HepG2 (cell line): ENCODE data around the gene P2RX5. TPM values are rescaled to one million over a fixed set of nuclear protein-coding genes. Genes with fewer than 3 reads are reported as not detected.
A peak's percentile ranks its signal among the peaks of the same experiment; 100 is the strongest.

Source experiments
- AHDC1 ChIP-seq: sonication (generic); formaldehyde crosslinking; IDR thresholded peaks from 2 replicates; pipeline ENCODE4 v1.5.1; 2020; ENCODE audit warnings: mild to moderate bottlenecking, missing genetic modification reagents, borderline replicate concordance
- CBFB ChIP-seq: sonication (generic); formaldehyde crosslinking; IDR thresholded peaks from 2 replicates; pipeline ENCODE4 v1.4.0; 2020; ENCODE audit warnings: missing genetic modification reagents
- GATAD2A ChIP-seq: IDR thresholded peaks from 2 replicates; pipeline ENCODE4 v1.6.1; 2016
- GMEB2 ChIP-seq: IDR thresholded peaks from 2 replicates; pipeline ENCODE4 v1.6.1; 2016; ENCODE audit warnings: missing biosample characterization, missing genetic modification reagents, low read depth
- HNRNPUL1 ChIP-seq: fragments of 200-400 bp; formaldehyde crosslinking; IDR thresholded peaks from 2 replicates; pipeline ENCODE4 v1.6.1; 2017; ENCODE audit warnings: low read depth, mild to moderate bottlenecking, low read length, moderate library complexity
- HOMEZ ChIP-seq: IDR thresholded peaks from 2 replicates; pipeline ENCODE4 v1.6.1; 2016; ENCODE audit warnings: low read depth
- KDM3A ChIP-seq: IDR thresholded peaks from 2 replicates; pipeline ENCODE4 v1.6.1; 2018; ENCODE audit warnings: low read depth, missing compliant biosample characterization
- KDM4B ChIP-seq: sonication (generic); formaldehyde crosslinking; IDR thresholded peaks from 2 replicates; pipeline ENCODE4 v1.4.0; 2020; ENCODE audit warnings: missing genetic modification reagents
- MIXL1 ChIP-seq: IDR thresholded peaks from 2 replicates; pipeline ENCODE4 v1.6.1; 2016
- MLLT10 ChIP-seq: sonication (generic); formaldehyde crosslinking; IDR thresholded peaks from 2 replicates; pipeline ENCODE4 v1.4.0; 2020; ENCODE audit warnings: missing genetic modification reagents
- MTA3 ChIP-seq: sonication (generic); formaldehyde crosslinking; IDR thresholded peaks from 2 replicates; pipeline ENCODE4 v1.4.0; 2020; ENCODE audit warnings: missing genetic modification reagents
- NFATC3 ChIP-seq: sonication (generic); formaldehyde crosslinking; IDR thresholded peaks from 2 replicates; pipeline ENCODE4 v1.5.1; 2020; ENCODE audit warnings: mild to moderate bottlenecking, missing genetic modification reagents
- NR2F6 ChIP-seq, 2 experiments: IDR thresholded peaks; 2 replicates each; pipeline ENCODE4 v1.6.1; 2016; ENCODE audit warnings: antibody characterized with exemption in 1 of 2, mild to moderate bottlenecking in 1 of 2
- NR3C1 ChIP-seq: sonication (generic); formaldehyde crosslinking; IDR thresholded peaks from 2 replicates; pipeline ENCODE4 v1.4.0; 2020; ENCODE audit warnings: missing genetic modification reagents
- ONECUT2 ChIP-seq: sonication (generic); formaldehyde crosslinking; IDR thresholded peaks from 2 replicates; pipeline ENCODE4 v1.4.0; 2020; ENCODE audit warnings: missing genetic modification reagents
- RBFOX2 ChIP-seq: fragments of 200-400 bp; formaldehyde crosslinking; IDR thresholded peaks from 2 replicates; pipeline ENCODE4 v1.6.1; 2017; ENCODE audit warnings: low read depth, mild to moderate bottlenecking, low read length
- TBX2 ChIP-seq: sonication (generic); formaldehyde crosslinking; IDR thresholded peaks from 2 replicates; pipeline ENCODE4 v1.5.0; 2020; ENCODE audit warnings: missing genetic modification reagents, mild to moderate bottlenecking, borderline replicate concordance
- ZNF557 ChIP-seq: sonication (generic); formaldehyde crosslinking; IDR thresholded peaks from 2 replicates; pipeline ENCODE4 v1.4.0; 2020; ENCODE audit warnings: missing genetic modification reagents
- ZNF614 ChIP-seq: IDR thresholded peaks from 2 replicates; pipeline ENCODE4 v1.6.1; 2018; ENCODE audit warnings: missing biosample characterization, missing genetic modification reagents, inconsistent platforms, borderline replicate concordance
- ZNF781 ChIP-seq: sonication (generic); formaldehyde crosslinking; IDR thresholded peaks from 2 replicates; pipeline ENCODE4 v1.5.1; 2020; ENCODE audit warnings: borderline replicate concordance, mild to moderate bottlenecking, missing genetic modification reagents; ENCODE audit errors: not compliant biosample characterization
- ZNF816 ChIP-seq: sonication (generic); formaldehyde crosslinking; IDR thresholded peaks from 2 replicates; pipeline ENCODE4 v1.8.0; 2022; ENCODE audit warnings: missing genetic modification reagents, mild to moderate bottlenecking, borderline replicate concordance
- ZSCAN22 ChIP-seq: sonication (generic); formaldehyde crosslinking; IDR thresholded peaks from 2 replicates; pipeline ENCODE4 v1.4.0; 2020; ENCODE audit warnings: mild to moderate bottlenecking, missing genetic modification reagents
- ZSCAN31 ChIP-seq: sonication (generic); formaldehyde crosslinking; IDR thresholded peaks from 2 replicates; pipeline ENCODE4 v1.5.0; 2020; ENCODE audit warnings: low read depth, mild to moderate bottlenecking, missing genetic modification reagents
- polyA plus RNA-seq, 8 experiments: library from polyadenylated mRNA; depleted of rRNA in 3 of 8; stranded (reverse) in 7 of 8; unstranded in 1 of 8; fragments of >200 nt; fragmentation: Illumina TruSeq in 4 of 8; extraction: Trizol in 4 of 8; gene quantifications; 2 replicates each; pipeline versions ENCODE4 v1.2.1 to v1.2.3, GENCODE V29; 2011 to 2016; ENCODE audit warnings: low read depth in 4 of 8, missing spikeins in 1 of 8, mixed read lengths in 1 of 8; ENCODE audit not compliant: insufficient read depth in 1 of 8
- total RNA-seq, 5 experiments: library from RNA; depleted of rRNA; stranded (reverse); fragments of >200 nt; fragmentation: Illumina TruSeq; extraction: Trizol; gene quantifications; 2 replicates each; pipeline ENCODE4 v1.2.3, GENCODE V29; 2016; ENCODE audit warnings: low read depth in 1 of 5

Gene P2RX5
- total and polyA plus RNA-seq, 2 of the 13 experiments (the other 11 are each of a cell fraction or from before 2014, with no cell fraction given): 0.95 to 1.7 TPM

- no peak for TF ChIP-seq GMEB2 (CRISPR knock-in tag)
- TF ChIP-seq NR2F6 (IDR thresholded peaks at IDR 0.05): no peak; the same call in 1 of the 2 replicates
- peak; percentile 57; the same call in 1 of the 2 replicates for TF ChIP-seq NR2F6 (CRISPR knock-in tag; IDR thresholded peaks at IDR 0.05)
- no peak for TF ChIP-seq ZNF781 (CRISPR knock-in tag)
- TF ChIP-seq AHDC1 (CRISPR knock-in tag): no peak
- no peak for TF ChIP-seq KDM3A
- TF ChIP-seq ZSCAN22 (CRISPR knock-in tag): peak; percentile 91
- no peak for TF ChIP-seq HNRNPUL1
- TF ChIP-seq ZNF614: no peak
- TF ChIP-seq MLLT10: no peak
- peak; percentile 16; the same call in 1 of the 2 replicates for TF ChIP-seq ZSCAN31 (CRISPR knock-in tag)
- peak; percentile 33; the same call in 1 of the 2 replicates for TF ChIP-seq HOMEZ (CRISPR knock-in tag)
- TF ChIP-seq NFATC3 (CRISPR knock-in tag): no peak
- TF ChIP-seq ONECUT2 (CRISPR knock-in tag): no peak
- TF ChIP-seq NR3C1: no peak
- TF ChIP-seq ZNF557: no peak
- TF ChIP-seq MTA3 (CRISPR knock-in tag): no peak
- TF ChIP-seq KDM4B (CRISPR knock-in tag): peak; percentile 53
- TF ChIP-seq TBX2 (CRISPR knock-in tag): peak; percentile 18
- TF ChIP-seq MIXL1 (CRISPR knock-in tag): no peak
- 0 out of 2 replicates have a peak, but pooled peaks have one; percentile 43 for TF ChIP-seq ZNF816
- TF ChIP-seq GATAD2A: peak; percentile 26; the same call in 1 of the 2 replicates
- peak; percentile 89 for TF ChIP-seq RBFOX2
- TF ChIP-seq CBFB: peak; percentile 48; the same call in 1 of the 2 replicates
These were observed 59.6 kb downstream of the P2RX5 start, which contains the start of the genes CTNS and SHPK (continued) for GRCh38 chr17:3636154-3636907.
